Muscle of arm (tissue), 12 donors: ENCODE results near the gene BHLHA15. TPM values are rescaled to one million over a fixed set of nuclear protein-coding genes. Genes with fewer than 3 reads are reported as not detected.

ENCODE experiments used
- DNase-seq: peaks from one replicate; pipeline ENCODE4 v3.0.0-alpha.2; 2013
- polyA plus RNA-seq, 12 donors: library from polyadenylated mRNA; unstranded; fragments of 120-200 nt; gene quantifications; one replicate each; pipeline ENCODE4 v1.2.1, GENCODE V29; 2013; ENCODE audit not compliant: insufficient read length in 12 of 12

BHLHA15 gene
- polyA plus RNA-seq, 12 donors: 0.21 to 0.68 (median 0.35) TPM; not detected in 5

- no peak for DNase-seq
Measured at GRCh38 chr7:98240961-98241673, 29.9 kb downstream of the BHLHA15 start.

- no peak for DNase-seq
Measured at GRCh38 chr7:98241674-98242241, 30.5 kb downstream of the BHLHA15 start.

DNA sequence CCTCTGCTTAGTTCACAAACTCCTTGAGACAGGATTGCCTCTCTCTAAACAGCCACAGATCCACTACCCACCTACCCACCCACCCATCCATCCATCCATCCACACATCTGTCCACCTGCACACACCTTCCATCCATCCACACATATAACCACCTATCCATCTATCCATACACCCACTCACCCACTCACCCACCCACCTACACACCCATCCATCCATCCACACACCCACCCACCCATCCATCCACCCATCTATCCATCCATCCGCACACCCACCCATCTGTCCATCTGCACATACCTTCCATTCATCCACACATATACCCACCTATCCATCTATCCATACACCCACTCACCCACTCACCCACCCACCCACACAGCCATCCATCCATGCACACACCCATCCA lies 31.1 kb downstream of the BHLHA15 start:
- DNase-seq: no peak

DNA sequence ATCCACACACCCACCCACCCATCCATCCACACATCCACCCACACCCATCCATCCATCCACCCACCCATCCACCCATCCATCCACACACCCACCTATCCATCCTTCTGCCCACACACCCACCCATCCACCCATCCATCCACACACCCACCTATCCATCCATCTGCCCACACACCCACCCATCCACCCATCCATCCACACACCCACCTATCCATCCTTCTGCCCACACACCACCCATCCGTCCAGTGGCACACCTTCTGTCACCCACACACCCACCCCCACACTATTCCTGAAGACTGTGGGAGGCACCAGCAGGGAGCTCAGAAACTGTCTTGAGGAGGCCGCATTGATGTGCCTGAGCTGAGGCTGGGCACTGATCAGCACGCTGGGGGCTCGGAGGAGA lies 31.7 kb downstream of the BHLHA15 start:
- no peak for DNase-seq

GRCh38 chr7:98244871-98245270 lies 33.6 kb downstream of the BHLHA15 start:
- no peak for DNase-seq

GRCh38 chr7:98248156-98248555 lies 36.9 kb downstream of the BHLHA15 start:
- DNase-seq: no peak

DNA sequence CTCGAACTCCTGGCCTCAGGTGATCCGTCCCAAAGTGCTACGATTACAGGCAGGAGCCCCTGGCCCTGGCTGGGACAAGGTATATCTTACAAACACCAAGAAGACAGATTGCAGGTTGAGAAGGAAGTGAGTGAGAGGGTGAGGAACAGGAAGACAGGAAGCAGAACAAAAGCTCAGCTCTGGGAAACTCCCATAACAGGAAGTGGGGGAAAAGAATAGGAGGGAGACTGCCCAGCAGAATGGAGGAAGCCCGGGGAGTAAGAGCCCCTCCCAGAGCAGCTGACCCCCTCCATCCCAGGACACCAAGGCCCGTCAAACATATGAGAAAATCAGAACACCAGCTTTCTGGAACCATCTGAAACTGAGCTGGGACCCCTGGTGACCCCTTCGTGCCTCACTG lies 37.9 kb downstream of the BHLHA15 start:
- no peak for DNase-seq

- no peak for DNase-seq
Measured at GRCh38 chr7:98250789-98251188, 39.5 kb downstream of the BHLHA15 start.

DNA sequence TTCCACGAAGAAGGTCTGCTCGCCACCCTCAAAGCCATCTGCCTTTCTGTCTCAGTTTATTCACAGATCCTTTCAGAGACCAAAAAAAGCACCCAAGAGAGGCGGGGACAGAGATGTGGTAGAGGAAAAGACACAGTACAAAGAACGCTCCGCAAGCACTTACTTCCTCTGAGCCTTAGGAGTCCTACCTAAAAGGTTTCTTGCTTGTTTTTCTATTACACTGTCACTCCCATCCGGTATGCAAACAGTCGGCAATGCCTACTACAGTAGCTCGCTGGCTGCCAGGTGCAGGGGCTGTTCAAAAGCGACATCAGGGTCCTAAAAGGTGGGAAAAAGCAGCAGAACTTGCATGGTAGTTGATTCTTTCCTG lies 40.0 kb downstream of the BHLHA15 start:
- no peak for DNase-seq

GRCh38 chr7:98251601-98252424 lies 40.6 kb downstream of the BHLHA15 start, which contains the start of gene TECPR1:
TSS of gene TECPR1 (minus strand) at chr7:98252232. CDS start at chr7:98246146, 6,086 bp downstream.
- peak; percentile 92 for DNase-seq

GRCh38 chr7:98252425-98253054 lies 41.3 kb downstream of the BHLHA15 start:
- no peak for DNase-seq

DNA sequence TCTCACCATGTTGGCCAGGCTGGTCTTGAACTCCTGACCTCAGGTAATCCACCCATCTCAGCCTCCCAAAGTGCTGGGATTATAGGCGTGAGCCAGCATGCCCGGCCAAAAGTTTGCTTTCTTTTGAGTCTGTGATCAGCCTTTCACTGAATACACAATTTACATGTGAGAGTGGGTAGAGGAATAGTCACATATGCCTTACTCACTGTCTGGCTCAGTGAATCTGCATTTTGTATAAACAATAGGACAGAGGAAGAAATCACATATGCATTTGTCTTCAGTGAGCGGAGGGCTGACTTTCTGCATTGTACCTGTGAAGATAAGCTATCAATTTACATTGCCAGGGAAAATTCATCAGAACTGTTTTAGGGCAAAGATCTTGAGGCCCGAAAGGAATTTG lies 43.3 kb downstream of the BHLHA15 start:
- no peak for DNase-seq

- no peak for DNase-seq
Measured at GRCh38 chr7:98254951-98255610, 43.8 kb downstream of the BHLHA15 start.

DNA sequence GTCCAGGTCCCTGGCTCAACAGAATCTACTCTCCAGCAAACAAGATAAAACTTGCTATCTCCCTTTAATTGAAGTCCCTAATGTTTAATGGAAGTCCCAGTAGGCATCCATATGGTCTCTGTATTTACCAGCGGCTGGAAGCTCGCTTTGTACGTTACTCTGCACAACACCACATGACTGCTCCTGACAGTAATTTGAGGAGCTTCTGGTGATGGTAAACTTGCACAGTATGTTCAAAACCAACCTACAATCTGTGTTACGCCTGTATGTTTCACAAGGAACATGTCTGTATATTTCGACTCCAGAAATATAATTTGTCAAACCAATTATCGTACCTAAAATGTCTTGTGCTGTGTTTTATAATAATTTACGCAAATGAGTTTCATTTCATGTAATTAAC lies 45.2 kb downstream of the BHLHA15 start:
- no peak for DNase-seq

DNA sequence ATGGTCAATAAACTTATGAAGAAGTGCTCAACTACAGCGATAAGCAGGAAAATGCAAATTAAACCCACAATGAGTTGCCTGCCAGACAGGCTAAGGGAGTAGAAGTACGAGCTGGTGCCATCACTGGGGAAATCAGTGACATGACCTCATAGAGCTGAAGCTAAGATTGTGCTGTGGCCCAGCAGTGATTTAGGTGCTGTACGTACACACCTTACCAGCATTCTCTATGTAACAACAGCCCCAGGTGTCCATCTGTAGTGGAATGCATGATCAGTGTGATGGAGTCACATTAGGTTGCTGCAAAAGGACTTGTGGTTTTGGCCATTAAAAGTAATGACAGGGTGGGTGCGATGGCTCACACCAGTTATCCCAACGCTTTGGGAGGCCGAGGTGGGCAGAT lies 46.5 kb downstream of the BHLHA15 start:
- no peak for DNase-seq

Other genes with a start within 250 kb of the BHLHA15 start
- gene OCM2, start 221.2 kb upstream of the BHLHA15 start, polyA plus RNA-seq: under 1 TPM in 1 of 12 donors, not detected in 11; 0.22 TPM
- 10 to 100 TPM in 1 of 12 donors, 1 to 10 TPM in 10, not detected in 1; 6.4 to 11.0 (median 7.0) TPM for gene LMTK2, start 104.6 kb upstream of the BHLHA15 start, polyA plus RNA-seq
- gene TECPR1, start 40.8 kb downstream of the BHLHA15 start, polyA plus RNA-seq: 10 to 100 TPM in 11 of 12 donors, not detected in 1; 15.1 to 47.9 (median 21.6) TPM
- 100 to 1,000 TPM in 1 of 12 donors, 10 to 100 TPM in 10, not detected in 1; 60.2 to 110 (median 88.2) TPM for gene BRI3, start 70.2 kb downstream of the BHLHA15 start, polyA plus RNA-seq
- gene BAIAP2L1, start 189.7 kb downstream of the BHLHA15 start, polyA plus RNA-seq: 10 to 100 TPM in 3 of 12 donors, 1 to 10 TPM in 8, not detected in 1; 5.3 to 22.3 (median 8.9) TPM